Neural crest cell (in vitro differentiated cells): ENCODE data around the gene WNT3A. TPM values are rescaled to one million over a fixed set of nuclear protein-coding genes. Genes with fewer than 3 reads are reported as not detected.

ENCODE experiments used
- DNase-seq: peaks from one replicate; pipeline ENCODE4 v3.0.0; 2021; ENCODE audit warnings: low read depth, mixed read lengths, low spot score
- H3K27ac Mint-ChIP-seq: one replicate; pipeline ENCODE4 v1.8.0; 2021; ENCODE audit warnings: mild to moderate bottlenecking, mixed read lengths; ENCODE audit not compliant: unreplicated experiment
- H3K27me3 Mint-ChIP-seq: 2 replicates; pipeline ENCODE4 v1.8.0; 2021; ENCODE audit warnings: low read depth, mild to moderate bottlenecking, mixed read lengths
- H3K36me3 Mint-ChIP-seq: 2 replicates; pipeline ENCODE4 v1.8.0; 2021; ENCODE audit warnings: low read depth, mild to moderate bottlenecking, mixed read lengths
- H3K4me1 Mint-ChIP-seq: 2 replicates; pipeline ENCODE4 v1.8.0; 2021; ENCODE audit warnings: mixed read lengths
- H3K4me3 Mint-ChIP-seq: one replicate; pipeline ENCODE4 v1.8.0; 2021; ENCODE audit warnings: mild to moderate bottlenecking, mixed read lengths
- H3K9me3 Mint-ChIP-seq: 2 replicates; pipeline ENCODE4 v1.8.0; 2021; ENCODE audit warnings: mixed read lengths
- total RNA-seq: library from RNA; stranded (reverse); gene quantifications from 2 replicates; pipeline ENCODE4 v1.2.1, GENCODE V29; 2021
- TF ChIP-seq, protein P1 (sequence below): fragments of 200-600 bp; sonication (generic); conservative IDR thresholded peaks from 2 replicates; pipeline ENCODE4 v1.5.0; 2021; ENCODE audit warnings: antibody characterized with exemption, mild to moderate bottlenecking

WNT3A gene
- total RNA-seq, 1 donor from 2014 or later = not detected

DNA sequence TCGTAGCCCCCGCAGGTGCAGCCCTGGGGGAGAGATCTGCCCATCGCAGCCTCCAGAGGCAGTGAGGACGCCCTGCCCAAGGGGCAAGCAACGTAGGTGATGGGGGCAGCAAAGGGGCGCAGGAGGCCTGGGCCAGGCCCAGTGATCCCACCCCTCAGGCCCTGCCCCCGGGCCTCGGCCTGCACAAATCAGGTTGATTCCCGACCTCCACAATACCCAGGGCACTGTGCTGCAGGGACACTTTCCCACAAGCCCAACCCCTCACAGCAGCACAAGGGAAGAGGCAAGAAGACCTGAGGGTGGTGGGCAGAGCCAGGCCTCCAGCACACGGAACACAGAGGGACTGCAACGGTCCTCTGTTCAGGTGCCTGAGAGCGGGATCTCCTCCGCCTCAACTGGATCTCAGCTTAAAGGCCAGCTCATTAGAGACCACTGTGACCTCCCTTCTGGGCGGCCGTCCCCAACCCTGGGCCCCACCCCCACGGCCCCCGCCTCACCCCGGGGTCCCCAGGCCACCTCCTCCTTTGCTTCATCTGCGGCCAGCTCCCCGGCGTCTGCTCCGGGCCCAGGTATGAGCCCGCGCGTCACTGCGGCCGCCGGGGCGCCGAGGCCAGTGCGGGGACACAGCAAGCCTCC lies 74.9 kb downstream of the WNT3A start:
- no peak overlapping the region for H3K27ac Mint-ChIP-seq
- DNase-seq = no peak
- no peaks in the 10 kb centered on the region for H3K36me3 Mint-ChIP-seq
- peaks cover 5% of the 10 kb centered on the region for H3K27me3 Mint-ChIP-seq
- H3K4me3 Mint-ChIP-seq = peak overlapping the region; percentile 80
- peaks cover 36% of the 10 kb centered on the region for H3K4me1 Mint-ChIP-seq
- no peaks in the 10 kb centered on the region for H3K9me3 Mint-ChIP-seq
- TF ChIP-seq, protein P1, sequence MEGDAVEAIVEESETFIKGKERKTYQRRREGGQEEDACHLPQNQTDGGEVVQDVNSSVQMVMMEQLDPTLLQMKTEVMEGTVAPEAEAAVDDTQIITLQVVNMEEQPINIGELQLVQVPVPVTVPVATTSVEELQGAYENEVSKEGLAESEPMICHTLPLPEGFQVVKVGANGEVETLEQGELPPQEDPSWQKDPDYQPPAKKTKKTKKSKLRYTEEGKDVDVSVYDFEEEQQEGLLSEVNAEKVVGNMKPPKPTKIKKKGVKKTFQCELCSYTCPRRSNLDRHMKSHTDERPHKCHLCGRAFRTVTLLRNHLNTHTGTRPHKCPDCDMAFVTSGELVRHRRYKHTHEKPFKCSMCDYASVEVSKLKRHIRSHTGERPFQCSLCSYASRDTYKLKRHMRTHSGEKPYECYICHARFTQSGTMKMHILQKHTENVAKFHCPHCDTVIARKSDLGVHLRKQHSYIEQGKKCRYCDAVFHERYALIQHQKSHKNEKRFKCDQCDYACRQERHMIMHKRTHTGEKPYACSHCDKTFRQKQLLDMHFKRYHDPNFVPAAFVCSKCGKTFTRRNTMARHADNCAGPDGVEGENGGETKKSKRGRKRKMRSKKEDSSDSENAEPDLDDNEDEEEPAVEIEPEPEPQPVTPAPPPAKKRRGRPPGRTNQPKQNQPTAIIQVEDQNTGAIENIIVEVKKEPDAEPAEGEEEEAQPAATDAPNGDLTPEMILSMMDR = no peak

DNA sequence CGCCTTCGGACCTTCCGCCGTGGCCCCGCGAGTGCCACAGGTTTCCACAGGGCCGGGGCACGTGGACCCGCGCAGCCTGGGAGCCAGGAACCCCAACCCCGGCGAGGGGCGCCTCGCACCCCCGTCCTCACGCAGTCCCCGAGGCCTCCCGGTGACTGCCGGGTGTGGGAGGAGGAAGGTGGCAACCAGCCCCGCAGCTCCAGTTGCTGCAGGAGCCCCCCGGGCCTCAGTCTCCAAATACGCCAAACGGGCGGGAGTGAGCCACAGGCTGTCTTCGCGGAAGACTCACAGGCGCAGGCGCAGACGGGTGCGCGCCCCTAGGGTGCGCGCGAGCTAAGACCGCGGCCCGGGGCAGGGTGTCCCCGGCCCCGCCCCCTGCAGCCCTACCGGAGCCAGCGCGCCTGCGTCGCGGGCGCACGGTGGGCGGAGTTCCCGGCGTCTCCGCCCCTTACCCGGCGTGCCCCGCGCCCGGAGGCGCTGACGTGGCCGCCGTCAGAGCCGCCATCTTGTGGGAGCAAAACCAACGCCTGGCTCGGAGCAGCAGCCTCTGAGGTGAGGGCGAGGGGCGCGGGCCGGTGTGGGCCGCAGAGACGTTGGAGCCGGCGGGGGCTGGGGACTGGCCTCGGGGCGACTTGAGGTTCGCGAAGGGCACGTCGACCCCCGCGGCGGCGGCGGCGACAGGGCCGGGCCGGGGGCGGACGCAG lies 75.6 kb downstream of the WNT3A start, which contains the start of gene ARF1:
Gene ARF1 (plus strand): TSS at position 495 of the 704 bp plus-strand sequence. CDS start 14,407 bp downstream, outside the sequence.
- Mint-ChIP-seq H3K27ac (peak within 1 kb of the TSS; percentile 96), H3K4me3 (peak within 1 kb of the TSS; percentile 98), H3K4me1 (peaks cover 41% of the 10 kb centered on the region), H3K9me3 (no peaks in the 10 kb centered on the region), H3K36me3 (no peaks in the 10 kb centered on the region), H3K27me3 (peaks cover 2% of the 10 kb centered on the region)
- TF ChIP-seq, protein P1 = no peak
- peak; percentile 91 for DNase-seq

DNA sequence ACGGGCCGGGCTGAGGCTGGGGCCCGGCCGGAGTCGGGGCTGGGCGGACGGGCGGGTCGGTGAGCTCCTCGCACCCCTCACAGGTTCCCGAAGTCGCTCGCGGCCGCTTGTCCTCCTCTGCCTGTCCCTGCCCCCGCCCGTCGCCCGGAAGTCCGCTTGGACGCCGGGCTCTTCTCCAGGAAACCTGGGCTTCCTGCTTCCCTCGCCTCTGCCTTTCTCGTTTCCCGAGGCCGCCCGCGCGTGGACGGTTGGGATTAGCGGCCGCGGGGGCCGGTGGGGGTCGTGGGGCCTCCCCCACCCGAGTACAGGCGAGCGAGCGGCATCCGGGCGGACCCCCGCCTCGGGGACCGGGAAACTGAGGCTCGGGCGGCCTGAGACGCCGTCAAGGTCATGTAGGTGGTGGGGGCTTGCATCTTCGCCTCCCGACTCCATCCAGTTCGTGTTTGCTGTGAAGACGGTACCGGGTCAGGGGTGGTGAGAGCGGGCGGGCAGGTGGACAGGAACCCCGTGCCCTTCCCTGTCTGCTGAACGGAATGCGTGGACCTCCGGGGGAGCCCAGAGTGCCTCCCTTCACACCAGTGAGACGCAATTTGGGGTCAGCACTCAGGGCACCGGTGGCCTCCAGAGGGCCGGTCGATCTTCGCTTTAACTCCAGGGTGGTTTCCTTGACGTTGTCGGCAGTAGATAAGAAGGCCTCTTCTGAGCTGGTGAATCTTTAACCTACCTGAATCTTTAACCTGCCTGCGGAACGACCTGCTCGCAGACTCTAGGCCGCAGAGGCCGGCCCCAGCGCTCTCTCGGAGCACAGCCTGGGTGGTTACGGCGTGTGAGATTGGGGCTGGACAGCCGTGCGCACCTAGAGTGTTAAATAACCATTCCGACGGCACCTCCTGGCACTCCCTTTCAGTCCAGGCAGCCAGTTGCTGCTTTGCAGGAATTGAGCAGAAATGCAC lies 76.4 kb downstream of the WNT3A start:
- DNase-seq = no peak
- no peaks in the 10 kb centered on the region for H3K36me3 Mint-ChIP-seq
- peak overlapping the region; percentile 98 for H3K4me3 Mint-ChIP-seq
- TF ChIP-seq, protein P1 = no peak
- peaks cover 49% of the 10 kb centered on the region for H3K4me1 Mint-ChIP-seq
- H3K27me3 Mint-ChIP-seq = no peaks in the 10 kb centered on the region
- H3K9me3 Mint-ChIP-seq = no peaks in the 10 kb centered on the region
- peak overlapping the region; percentile 96 for H3K27ac Mint-ChIP-seq

DNA sequence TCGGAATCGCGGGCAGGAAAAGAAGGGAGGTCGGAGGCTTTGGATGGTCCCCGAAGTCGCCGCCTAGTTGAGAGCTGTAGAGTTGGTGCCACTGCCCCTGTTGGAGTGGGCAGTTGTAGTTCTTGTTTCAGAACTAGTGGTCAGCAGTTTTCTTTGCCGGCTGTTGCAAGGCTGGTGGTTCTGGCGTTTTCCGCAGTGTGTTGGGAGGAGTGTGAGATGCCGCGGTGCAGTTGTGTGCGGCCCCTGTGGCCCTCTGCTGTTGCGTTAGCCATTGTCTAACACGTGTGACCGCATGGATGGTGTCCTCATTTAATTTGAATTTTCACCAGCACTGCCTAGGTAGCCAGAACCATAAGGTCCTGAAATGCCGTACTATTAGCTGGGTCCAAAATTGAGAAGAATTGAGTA lies 77.1 kb downstream of the WNT3A start:
- Mint-ChIP-seq H3K27ac (peak overlapping the region; percentile 96), H3K27me3 (no peaks in the 10 kb centered on the region), H3K9me3 (no peaks in the 10 kb centered on the region), H3K36me3 (peaks cover 3% of the 10 kb centered on the region), H3K4me3 (peak overlapping the region; percentile 98), H3K4me1 (peaks cover 54% of the 10 kb centered on the region)
- no peak for DNase-seq
- TF ChIP-seq, protein P1 = no peak

DNA sequence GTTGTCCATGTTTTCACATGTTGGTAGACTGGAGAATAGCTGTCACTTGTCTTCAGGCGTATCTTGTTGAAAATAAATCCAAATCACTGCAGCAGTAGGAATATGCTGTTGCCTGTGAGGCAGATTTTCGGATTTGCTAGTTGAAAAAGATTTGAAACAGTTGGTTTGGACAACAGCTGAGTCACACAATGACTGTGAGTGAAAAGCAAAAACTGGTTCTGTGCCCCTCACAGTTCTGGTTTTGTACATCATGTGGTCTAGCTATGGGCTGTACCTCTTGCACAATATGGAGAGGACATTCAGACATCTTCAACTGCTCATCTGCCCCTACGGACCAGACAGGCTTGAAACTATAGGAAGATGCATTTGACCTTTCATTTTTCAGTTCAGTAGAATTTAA lies 77.5 kb downstream of the WNT3A start:
- TF ChIP-seq, protein P1 = no peak
- peaks cover 58% of the 10 kb centered on the region for H3K4me1 Mint-ChIP-seq
- H3K4me3 Mint-ChIP-seq = peak overlapping the region; percentile 98
- DNase-seq = no peak
- H3K27ac Mint-ChIP-seq = peak overlapping the region; percentile 67
- no peaks in the 10 kb centered on the region for H3K9me3 Mint-ChIP-seq
- no peaks in the 10 kb centered on the region for H3K27me3 Mint-ChIP-seq
- peaks cover 3% of the 10 kb centered on the region for H3K36me3 Mint-ChIP-seq
